Muscle of leg (tissue), 11 donors: Measurements from ENCODE around the gene SERINC4. TPM values are rescaled to one million over a fixed set of nuclear protein-coding genes. Genes with fewer than 3 reads are reported as not detected.

Experiments
- DNase-seq: peaks from one replicate; pipeline ENCODE4 v3.0.0; 2013
- H3K27ac ChIP-seq: one replicate; pipeline ENCODE4 v1.5.1; 2013; ENCODE audit warnings: mild to moderate bottlenecking, low read length, control low read depth
- H3K27me3 ChIP-seq: one replicate; pipeline ENCODE4 v1.6.1; 2013; ENCODE audit warnings: low read length; ENCODE audit not compliant: control insufficient read depth, insufficient read depth
- H3K36me3 ChIP-seq: one replicate; pipeline ENCODE4 v1.6.1; 2013; ENCODE audit warnings: low read length; ENCODE audit not compliant: control insufficient read depth, insufficient read depth
- H3K4me1 ChIP-seq: one replicate; pipeline ENCODE4 v1.6.1; 2013; ENCODE audit warnings: low read length; ENCODE audit not compliant: control insufficient read depth, insufficient read depth
- H3K4me3 ChIP-seq: one replicate; pipeline ENCODE4 v1.5.1; 2013; ENCODE audit warnings: low read length, control low read depth
- H3K9me3 ChIP-seq: replicated peaks from 2 replicates; pipeline ENCODE4 v1.6.1; 2013; ENCODE audit warnings: low read depth, low read length; ENCODE audit not compliant: control insufficient read depth
- WGBS: methylation state at CpG from one replicate; pipeline ENCODE4 v1.1.5; 2013; ENCODE audit warnings: missing lambda C conversion rate; ENCODE audit not compliant: insufficient coverage; 5-methylcytosine and 5-hydroxymethylcytosine counted together
- polyA plus RNA-seq, 8 donors: library from polyadenylated mRNA; unstranded; fragments of 120-200 nt; gene quantifications; one replicate each; pipeline versions ENCODE4 v1.2.1 to v1.2.3, GENCODE V29; 2013; ENCODE audit warnings: inconsistent platforms in 1 of 8, low replicate concordance in 1 of 8; ENCODE audit not compliant: insufficient read length in 8 of 8, insufficient read depth in 1 of 8
- total RNA-seq: library from RNA; stranded (reverse); fragments of 120-200 nt; gene quantifications from one replicate; pipeline ENCODE4 v1.2.4, GENCODE V29; 2013

SERINC4 gene
- total and polyA plus RNA-seq, 9 donors = 0.18 to 0.59 (median 0.45) TPM; not detected in 4

DNA sequence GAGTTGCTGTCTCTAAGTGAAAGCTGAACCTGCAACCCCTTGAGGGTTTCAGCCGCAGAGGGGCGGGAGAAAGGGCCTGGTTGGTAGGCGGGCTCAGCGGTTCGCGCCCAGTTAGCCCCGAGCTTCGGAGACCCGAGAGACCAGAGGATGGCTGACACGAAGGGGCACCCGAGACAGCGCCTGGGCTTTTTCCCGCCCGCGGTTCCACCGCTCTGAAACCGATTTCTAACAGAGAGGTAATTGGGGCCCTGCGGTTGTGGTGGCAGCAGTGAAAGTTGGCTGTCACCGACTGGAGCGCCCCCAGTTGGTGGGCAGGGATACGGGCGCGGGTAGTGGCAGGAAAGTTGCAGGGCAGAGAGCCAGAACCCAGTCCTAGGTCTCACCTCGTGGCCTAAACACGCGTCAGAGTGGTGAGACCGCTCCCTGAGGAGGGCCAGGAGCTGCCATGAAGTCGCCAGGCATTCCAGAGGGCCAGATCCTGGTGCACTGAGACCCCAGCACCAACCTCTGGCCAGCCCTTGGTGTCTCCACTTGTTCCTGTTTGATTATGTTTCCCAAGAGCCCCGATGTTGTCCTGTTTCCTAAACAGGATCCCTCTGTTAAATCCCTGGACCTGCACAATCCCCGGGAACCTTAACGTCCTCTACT, 22.6 kb downstream of the SERINC4 start:
- H3K4me3 ChIP-seq = peak overlapping the region; percentile 83
- DNase-seq = no peak
- peaks cover 17% of the 10 kb centered on the region for H3K4me1 ChIP-seq
- H3K27ac ChIP-seq = peak overlapping the region; percentile 89
- no peaks in the 10 kb centered on the region for H3K9me3 ChIP-seq
- under 1% methylated on average over 29 of the region's 31 CpGs for WGBS
- no peaks in the 10 kb centered on the region for H3K27me3 ChIP-seq
- H3K36me3 ChIP-seq = peaks cover 12% of the 10 kb centered on the region

DNA sequence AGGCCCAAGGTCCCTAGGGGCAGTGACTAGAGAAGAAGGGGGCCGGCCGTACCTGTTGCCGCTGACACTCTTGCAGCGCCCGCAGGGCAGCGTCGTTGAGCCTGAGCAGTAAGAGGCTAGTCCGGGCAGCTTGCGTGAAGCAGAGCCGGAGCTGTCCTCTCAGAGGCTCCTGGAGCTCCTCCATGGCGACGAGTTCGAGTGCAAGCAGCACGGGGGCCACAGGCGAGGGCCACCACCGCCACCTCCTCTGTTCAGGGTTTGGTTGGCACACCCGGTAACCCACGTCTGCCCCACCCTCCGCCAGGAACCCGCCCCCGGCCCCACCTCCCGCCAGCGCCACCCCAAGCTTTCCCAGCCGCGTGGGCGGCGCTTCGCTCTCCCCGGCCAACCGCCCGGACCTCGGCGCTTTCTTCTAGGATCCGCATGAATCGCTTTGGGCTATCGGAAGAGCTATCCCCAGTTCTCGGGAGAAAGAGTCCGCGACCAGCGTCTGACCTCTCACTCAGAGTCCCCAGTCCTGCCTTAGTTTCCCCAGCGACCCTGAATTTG, 23.2 kb downstream of the SERINC4 start, which contains the start of gene ELL3:
ELL3 (minus strand) TSS at position 249 of the 549 bp plus-strand sequence; CDS start at position 184, 65 bp downstream.
- under 1% methylated on average over 33 of the region's 41 CpGs for WGBS
- no peaks in the 10 kb centered on the region for H3K27me3 ChIP-seq
- peak within 1 kb of the TSS; percentile 83 for H3K4me3 ChIP-seq
- DNase-seq = peak; percentile 86
- H3K36me3 ChIP-seq = peaks cover 16% of the 10 kb centered on the region
- no peaks in the 10 kb centered on the region for H3K9me3 ChIP-seq
- H3K4me1 ChIP-seq = peaks cover 17% of the 10 kb centered on the region
- peak within 1 kb of the TSS; percentile 89 for H3K27ac ChIP-seq

DNA sequence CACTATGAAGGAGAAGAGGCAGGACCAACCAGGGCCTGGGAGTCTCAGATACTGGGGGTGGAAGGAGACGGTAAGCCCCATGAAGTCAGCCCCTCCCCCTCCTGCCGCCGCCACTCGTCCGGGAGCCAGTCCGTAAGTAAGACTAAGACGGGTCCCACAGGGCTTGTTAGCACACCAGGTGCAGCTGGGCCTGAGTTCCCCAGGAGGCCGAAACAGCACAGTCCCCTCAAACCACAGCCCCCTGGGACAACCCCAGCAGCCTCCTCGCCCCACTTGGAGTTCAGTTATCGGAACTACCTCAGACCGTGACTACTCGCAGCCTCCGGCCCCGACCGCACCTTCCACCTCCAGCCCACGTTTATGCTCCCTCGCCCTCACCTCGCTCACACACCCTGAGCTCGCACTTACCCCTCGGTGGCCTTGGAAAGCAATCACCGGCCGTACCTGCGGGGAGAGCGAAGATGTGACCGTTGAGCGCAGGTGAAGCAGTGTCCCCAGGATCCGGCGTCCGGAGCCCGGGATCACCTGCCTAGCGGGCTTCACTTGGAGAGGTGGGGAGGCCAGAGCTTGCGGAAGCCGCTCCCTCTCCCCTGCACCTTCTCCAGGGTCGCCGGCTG, 23.8 kb downstream of the SERINC4 start:
- Histone ChIP-seq H3K36me3 (peaks cover 22% of the 10 kb centered on the region), H3K4me3 (peak overlapping the region; percentile 83), H3K27me3 (no peaks in the 10 kb centered on the region), H3K9me3 (no peaks in the 10 kb centered on the region), H3K4me1 (peaks cover 17% of the 10 kb centered on the region), H3K27ac (peak overlapping the region; percentile 64)
- no peak for DNase-seq
- 10% methylated on average over 25 of the region's 35 CpGs for WGBS

DNA sequence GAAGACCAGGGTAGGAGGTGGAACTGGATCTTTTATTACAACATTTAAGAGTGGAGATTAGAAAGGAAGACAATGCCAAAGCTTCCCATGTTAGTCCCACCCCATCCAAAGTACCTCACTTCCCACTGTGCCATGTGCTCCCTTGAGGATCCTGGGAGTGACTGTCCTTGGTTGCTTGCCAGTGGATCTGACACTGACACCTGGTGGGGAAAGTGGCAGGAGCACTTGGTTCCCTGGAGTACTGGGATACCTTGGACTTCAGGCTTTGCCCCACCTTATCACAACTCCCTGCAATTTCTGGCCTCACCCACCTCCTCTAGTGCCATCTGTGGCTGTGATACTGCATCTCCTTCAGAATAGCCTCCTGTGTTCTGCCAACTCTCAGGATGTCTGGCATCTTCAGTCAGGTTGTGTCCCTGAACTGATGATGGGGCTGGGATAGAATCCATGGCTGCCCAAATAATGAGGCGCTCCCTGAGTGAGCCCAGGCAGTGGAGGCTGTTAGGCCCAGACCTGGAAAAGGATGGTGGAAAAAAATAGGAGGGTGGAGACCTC, 24.5 kb downstream of the SERINC4 start:
- DNase-seq = peak; percentile 45
- peaks cover 17% of the 10 kb centered on the region for H3K4me1 ChIP-seq
- no peaks in the 10 kb centered on the region for H3K9me3 ChIP-seq
- H3K36me3 ChIP-seq = peaks cover 27% of the 10 kb centered on the region
- H3K27me3 ChIP-seq = no peaks in the 10 kb centered on the region
- WGBS = no CpG with 5 or more reads among the region's 1 CpG
- H3K27ac ChIP-seq = peak overlapping the region; percentile 64
- no peak overlapping the region for H3K4me3 ChIP-seq

DNA sequence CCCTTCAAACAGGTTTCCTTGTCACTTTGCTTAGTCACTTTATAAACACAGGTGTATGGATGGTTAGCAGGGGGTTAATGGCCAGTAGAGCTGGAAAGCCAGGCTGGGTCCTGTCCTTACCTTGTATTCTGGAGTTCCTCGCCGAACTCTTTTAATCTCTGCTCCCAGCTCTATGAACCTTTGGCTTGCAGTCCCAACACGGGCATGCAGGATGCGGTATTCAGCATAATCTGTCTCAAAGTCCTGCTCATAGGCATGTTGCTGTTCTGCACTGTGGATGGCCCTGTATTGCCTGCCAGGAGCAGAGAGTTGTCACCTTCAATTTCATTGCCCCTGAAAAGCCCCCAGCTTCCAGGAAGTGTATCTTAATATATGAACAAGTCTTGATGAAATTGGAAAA, 26.0 kb downstream of the SERINC4 start:
- H3K9me3 ChIP-seq = no peaks in the 10 kb centered on the region
- 63% methylated on average over 4 of the region's 4 CpGs for WGBS
- DNase-seq = no peak
- no peaks in the 10 kb centered on the region for H3K27me3 ChIP-seq
- H3K27ac ChIP-seq = no peak overlapping the region
- H3K4me3 ChIP-seq = no peak overlapping the region
- H3K36me3 ChIP-seq = peaks cover 33% of the 10 kb centered on the region
- H3K4me1 ChIP-seq = peaks cover 17% of the 10 kb centered on the region

DNA sequence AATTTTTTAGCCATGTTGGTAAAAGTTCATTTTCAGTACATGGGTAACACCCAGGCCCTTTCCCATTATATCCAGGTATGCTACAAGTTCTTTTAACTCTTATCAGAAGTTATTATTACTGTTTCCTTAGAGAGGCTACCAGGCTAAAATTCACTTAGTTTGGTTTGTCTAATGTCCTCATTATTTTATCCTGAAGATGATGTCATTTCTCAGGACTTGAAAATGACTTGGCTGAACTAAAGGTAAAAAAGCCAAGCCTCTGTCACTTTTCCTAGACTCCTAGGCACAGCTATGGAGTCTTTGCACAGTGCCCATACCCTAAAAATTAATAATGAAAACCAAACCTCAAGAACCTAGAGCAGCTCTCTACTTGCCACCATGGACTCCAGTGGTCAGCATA, 27.4 kb downstream of the SERINC4 start:
- Histone ChIP-seq H3K36me3 (peaks cover 44% of the 10 kb centered on the region), H3K9me3 (no peaks in the 10 kb centered on the region), H3K4me3 (no peak overlapping the region), H3K4me1 (peaks cover 13% of the 10 kb centered on the region), H3K27ac (no peak overlapping the region), H3K27me3 (no peaks in the 10 kb centered on the region)
- no peak for DNase-seq

DNA sequence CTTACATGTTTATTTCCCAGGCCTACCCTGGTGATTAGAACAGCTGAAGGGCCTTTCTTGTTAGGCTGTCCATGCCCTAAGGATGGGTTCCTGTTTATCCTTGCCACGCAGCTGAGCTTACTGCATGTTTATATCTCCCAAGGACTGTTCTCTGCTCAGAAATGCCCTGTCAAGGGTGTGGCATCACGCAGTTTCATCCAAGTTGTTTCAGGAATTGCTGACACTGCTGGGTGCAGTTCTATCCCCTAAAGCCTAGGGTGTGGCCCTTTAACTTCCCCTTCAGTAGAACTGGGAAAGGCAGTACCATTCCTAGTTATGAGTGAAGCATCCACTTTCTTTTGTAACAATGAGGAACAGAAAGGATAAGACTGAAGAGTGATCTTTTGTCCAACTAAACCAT, 28.2 kb downstream of the SERINC4 start:
- Histone ChIP-seq H3K9me3 (no peaks in the 10 kb centered on the region), H3K27ac (no peak overlapping the region), H3K36me3 (peaks cover 52% of the 10 kb centered on the region), H3K27me3 (no peaks in the 10 kb centered on the region), H3K4me1 (peaks cover 9% of the 10 kb centered on the region), H3K4me3 (no peak overlapping the region)
- WGBS = 85% methylated on average over 2 of the region's 2 CpGs
- DNase-seq = no peak

DNA sequence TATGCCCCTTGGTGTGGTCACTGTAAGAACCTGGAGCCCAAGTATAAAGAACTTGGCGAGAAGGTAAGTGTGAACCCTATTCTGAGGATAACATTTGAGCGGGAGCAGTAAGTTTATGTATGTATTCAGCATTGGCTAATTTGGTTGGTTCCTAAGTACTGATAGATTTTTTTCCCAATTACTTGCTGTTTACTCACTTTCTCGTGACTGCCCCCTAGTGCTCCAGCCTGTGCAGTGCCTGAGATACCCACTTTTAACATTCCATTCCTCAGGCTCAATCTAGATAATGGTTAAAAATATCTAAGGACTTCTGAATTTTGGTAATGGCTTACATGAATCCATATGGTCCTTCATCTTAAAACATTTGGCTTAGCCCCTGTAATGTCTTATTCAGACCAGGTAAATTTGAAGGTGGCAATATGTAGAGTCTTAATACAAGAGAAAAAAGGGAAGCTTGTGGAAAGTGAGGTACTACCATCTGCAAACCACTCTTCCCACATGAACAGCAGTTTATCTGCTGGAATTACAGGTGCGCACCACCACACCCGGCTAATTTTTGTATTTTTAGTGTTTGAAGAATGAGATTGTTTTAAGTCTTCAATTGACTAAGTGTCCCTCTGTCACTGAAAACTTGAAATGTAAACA, 30.3 kb downstream of the SERINC4 start:
- peak; percentile 44 for DNase-seq
- no peak overlapping the region for H3K27ac ChIP-seq
- no peak overlapping the region for H3K4me3 ChIP-seq
- no peaks in the 10 kb centered on the region for H3K9me3 ChIP-seq
- WGBS = no CpG with 5 or more reads among the region's 5 CpGs
- no peaks in the 10 kb centered on the region for H3K27me3 ChIP-seq
- H3K4me1 ChIP-seq = no peaks in the 10 kb centered on the region
- H3K36me3 ChIP-seq = peaks cover 64% of the 10 kb centered on the region

DNA sequence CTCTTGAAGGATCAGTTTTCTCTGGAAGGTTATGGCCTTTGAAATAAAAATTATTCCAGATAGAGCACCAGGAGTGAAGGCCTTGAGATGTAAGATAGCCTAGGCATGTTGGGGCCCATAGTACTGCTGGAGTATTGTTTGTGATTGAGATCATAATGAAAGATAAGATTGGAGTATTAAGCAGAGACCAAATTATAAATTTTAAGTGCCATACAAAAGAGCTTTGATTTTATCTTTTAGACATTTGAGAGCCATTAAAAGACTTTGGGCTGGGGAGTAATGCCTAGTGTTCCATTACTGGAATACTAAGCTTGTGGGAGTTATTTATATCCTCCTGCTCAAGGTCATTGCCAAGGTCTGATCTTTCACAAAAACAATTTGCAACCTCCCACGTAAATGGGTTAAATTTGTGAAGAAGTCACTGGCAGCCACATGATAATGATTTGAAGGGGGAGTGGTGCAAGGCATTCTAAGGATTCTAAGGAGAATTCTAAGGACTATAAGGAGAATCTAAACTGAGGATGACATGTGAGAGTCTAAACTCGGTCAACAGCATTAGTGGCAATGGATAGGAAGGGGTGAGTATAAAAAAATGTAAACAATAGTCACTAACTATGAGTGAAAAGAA, 36.1 kb downstream of the SERINC4 start:
- Histone ChIP-seq H3K27me3 (no peaks in the 10 kb centered on the region), H3K27ac (no peak overlapping the region), H3K9me3 (no peaks in the 10 kb centered on the region), H3K36me3 (peaks cover 48% of the 10 kb centered on the region), H3K4me1 (no peaks in the 10 kb centered on the region), H3K4me3 (no peak overlapping the region)
- no peak for DNase-seq
- WGBS = 80% methylated on average over 1 of the region's 2 CpGs

DNA sequence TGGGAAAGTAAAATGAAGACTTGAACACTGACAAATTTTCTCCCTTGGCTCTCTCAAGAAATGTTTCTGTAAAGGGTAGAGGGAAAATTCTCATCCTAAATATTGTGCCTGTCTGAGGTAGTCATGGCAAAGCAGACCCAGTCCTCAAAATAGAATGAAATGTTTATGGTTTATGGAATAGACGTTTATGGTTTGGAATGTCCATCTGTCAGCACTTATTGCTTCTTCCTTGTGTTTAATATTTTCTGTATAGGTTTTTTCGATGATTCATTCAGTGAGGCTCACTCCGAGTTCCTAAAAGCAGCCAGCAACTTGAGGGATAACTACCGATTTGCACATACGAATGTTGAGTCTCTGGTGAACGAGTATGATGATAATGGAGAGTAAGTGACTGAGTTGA, 37.2 kb downstream of the SERINC4 start:
- no peak overlapping the region for H3K4me3 ChIP-seq
- H3K9me3 ChIP-seq = no peaks in the 10 kb centered on the region
- H3K27me3 ChIP-seq = no peaks in the 10 kb centered on the region
- H3K27ac ChIP-seq = no peak overlapping the region
- H3K36me3 ChIP-seq = peaks cover 41% of the 10 kb centered on the region
- H3K4me1 ChIP-seq = no peaks in the 10 kb centered on the region
- no peak for DNase-seq
- 63% methylated on average over 4 of the region's 6 CpGs for WGBS
